Hepatocyte (in vitro differentiated cells): ENCODE data around the gene GPSM3.

Experiments
- EZH2 ChIP-seq: fragments of 200-600 bp; sonication (generic); IDR thresholded peaks from 2 replicates; pipeline ENCODE4 v1.6.1; 2016; ENCODE audit warnings: antibody characterized with exemption, mild to moderate bottlenecking, borderline replicate concordance
- TF ChIP-seq, protein P1 (sequence below): fragments of 200-600 bp; sonication (generic); IDR thresholded peaks from 2 replicates; pipeline ENCODE4 v1.5.1; 2016; ENCODE audit warnings: antibody characterized with exemption, mild to moderate bottlenecking; ENCODE audit not compliant: poor library complexity

DNA sequence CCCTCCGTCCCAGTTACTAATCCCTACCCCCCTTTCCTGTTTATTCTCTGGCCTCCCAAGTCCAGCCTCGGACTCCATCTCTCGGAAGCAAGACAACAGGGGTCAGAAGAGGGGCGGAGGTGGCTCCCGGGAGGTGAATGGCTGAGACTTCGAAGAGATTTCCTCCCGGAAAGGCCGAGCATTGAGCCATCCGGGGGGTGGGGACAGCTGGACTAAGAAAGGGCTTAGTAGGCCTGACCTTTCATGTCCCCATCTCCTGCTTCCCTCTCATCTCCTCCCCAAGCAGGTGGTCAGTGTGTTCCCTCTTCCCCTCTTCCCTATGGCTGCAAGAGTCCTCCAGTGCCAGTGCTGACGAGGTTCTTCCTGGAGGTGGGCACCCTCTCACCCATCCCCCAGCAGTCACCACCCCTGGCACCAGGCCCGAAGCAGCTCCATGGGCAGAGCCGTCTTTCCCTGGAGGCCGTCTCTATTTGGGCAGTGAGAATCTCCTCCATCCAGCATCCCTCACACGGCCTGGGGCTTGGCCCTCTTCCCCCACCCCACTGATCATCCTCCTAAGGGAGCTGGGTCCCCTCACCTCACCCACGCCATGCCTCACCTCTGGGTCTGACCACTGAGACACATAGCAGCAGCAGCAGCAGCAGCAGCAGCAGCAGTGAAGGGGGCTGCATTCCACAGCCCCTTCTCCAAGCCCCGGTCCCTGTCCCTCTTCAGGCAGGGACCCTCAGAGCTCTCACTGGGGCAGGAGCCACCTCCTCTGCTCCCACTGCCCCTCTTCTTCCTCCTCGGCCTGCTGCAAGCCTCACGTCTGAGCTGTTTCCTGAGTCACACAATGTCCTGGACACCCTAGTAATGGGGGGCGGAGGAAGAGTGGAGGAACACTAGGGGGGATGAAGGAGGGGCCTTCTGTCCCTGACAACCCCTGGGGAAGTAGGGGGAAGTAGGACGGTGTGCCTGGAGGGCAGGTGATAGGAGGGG is 31.1 kb upstream of the GPSM3 start, which contains the start of gene NOTCH4:
- no peak for TF ChIP-seq EZH2
- TF ChIP-seq, protein P1, sequence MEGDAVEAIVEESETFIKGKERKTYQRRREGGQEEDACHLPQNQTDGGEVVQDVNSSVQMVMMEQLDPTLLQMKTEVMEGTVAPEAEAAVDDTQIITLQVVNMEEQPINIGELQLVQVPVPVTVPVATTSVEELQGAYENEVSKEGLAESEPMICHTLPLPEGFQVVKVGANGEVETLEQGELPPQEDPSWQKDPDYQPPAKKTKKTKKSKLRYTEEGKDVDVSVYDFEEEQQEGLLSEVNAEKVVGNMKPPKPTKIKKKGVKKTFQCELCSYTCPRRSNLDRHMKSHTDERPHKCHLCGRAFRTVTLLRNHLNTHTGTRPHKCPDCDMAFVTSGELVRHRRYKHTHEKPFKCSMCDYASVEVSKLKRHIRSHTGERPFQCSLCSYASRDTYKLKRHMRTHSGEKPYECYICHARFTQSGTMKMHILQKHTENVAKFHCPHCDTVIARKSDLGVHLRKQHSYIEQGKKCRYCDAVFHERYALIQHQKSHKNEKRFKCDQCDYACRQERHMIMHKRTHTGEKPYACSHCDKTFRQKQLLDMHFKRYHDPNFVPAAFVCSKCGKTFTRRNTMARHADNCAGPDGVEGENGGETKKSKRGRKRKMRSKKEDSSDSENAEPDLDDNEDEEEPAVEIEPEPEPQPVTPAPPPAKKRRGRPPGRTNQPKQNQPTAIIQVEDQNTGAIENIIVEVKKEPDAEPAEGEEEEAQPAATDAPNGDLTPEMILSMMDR = no peak
